Measurements from ENCODE around the gene CSNK1G2. TPM values are rescaled to one million over a fixed set of nuclear protein-coding genes. Genes with fewer than 3 reads are reported as not detected.

The CSNK1G2 gene
- polyA plus RNA-seq, 10 donors, result 27.5 to 50.2 (median 36.4) TPM

DNA sequence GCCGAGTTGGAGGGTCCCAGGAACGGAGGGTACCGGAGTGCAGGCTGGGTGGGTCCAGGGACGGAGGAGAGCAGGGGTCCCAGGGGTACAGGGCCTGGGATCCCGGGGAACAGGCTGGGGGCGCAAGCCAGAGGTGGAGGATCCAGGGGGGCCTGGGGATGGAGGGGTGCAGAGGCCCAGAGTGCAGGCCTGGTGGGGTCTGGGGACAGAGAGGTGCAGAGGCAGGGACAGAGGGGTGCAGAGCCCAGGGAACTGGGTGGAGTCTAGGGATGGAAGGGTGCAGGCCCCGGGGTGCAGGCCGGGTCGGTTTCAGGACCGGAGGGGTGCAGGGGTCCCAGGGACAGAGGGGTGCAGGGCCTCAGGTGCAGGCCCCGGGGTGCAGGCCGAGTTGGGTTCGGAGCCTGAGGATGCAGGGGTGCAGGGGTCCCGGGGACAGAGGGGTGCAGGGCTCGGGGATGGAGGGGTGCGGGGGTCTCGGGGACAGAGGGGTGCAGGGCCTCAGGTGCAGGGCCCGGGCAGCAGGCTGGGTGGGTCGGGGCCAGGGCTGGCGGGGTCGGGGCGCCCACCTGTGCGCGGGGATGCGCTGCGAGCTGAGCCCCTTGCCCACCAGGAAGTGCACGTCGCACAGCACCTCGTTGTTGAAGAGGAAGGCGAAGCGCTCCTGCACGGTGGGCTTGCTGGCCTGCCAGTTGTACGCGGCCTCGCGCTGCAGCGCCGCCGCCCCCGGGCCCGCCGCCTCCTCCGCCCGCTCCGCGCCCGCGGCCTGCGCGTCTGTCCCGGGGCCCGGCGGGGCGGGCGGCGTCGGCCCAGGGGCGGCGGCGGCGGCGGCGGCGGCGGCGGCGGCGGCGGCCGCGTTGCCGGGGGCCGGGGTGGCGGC, 74.0 kb downstream of the CSNK1G2 start:
- DNase-seq, result no peak

DNA sequence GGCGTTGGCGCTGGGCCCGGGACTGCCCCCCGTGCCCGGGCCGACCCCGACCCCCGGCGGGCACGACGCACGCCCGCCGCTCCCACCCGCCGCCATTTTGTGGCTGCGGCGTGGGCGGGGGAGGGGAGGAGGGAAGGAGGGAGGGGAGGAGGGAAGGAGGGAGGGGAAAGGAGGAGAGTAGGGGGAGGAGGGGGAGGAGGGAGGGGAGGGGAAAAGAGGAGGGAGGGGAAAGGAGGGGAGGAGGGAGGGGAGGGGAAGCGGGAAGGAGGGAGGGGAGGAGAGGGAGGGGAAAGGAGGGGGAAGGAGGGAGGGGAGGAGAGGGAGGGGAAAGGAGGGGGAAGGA, 74.6 kb downstream of the CSNK1G2 start, which contains the start of gene BTBD2:
Gene BTBD2, minus strand, starts transcription at position 107 of the 343 bp plus-strand sequence. Its CDS starts 11 bp downstream, at position 96.
- peak; percentile 65 to 85 (median 78) for DNase-seq

DNA sequence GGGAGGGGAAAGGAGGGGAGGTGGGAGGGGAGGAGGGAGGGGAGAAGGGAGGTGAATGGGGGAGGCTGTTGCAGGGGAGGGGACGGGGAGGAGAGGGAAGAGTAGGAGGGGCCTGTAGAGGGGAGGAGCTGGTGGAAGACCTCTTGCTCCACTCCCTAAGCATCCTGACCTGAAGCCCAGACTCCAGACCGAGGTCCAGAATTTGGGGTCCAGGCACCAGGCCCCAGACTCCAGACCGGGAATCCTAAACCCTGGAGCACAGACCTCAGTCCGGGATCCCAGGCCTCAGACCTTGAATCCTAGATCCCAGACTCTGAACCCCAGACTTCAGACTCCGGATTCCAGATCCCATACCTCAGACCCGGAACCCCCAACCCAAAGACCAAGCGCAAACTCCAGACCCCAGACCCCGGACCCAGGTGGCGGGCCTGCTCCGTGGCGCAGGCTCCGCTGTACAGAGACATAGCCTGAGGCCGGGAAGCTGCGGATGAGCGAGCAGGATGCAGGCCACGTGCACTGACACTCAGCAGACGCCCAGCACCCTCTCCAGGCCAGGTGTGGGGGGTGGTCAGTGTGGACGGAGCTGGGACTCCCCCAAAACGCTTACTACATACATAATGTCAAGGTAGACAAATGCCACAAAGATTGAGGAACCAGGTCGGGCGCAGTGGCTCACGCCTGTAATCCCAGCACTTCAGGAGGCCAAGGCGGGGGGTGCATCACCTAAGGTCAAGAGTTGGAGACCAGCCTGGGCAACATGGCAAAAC, 75.3 kb downstream of the CSNK1G2 start:
- peak; percentile 67 to 86 (median 80) for DNase-seq

DNA sequence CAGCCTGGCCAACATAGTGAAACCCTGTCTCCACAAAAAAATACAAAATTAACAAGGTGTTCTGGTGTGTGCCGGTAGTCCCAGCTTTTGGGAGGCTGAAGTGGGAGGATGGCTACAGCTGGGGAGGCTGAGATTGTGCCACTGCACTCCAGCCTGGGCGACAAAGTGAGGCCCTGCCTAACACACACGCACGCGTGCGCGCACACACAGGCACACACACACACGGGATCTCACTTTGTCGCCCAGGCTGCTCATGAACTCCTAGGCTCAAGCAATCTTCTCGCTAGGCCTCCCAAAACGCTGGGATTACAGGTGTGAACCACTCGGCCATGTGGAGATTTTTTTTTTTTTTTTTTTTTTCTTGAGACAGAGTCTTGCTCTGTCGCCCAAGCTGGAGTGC, 77.8 kb downstream of the CSNK1G2 start:
- DNase-seq, result no peak

DNA sequence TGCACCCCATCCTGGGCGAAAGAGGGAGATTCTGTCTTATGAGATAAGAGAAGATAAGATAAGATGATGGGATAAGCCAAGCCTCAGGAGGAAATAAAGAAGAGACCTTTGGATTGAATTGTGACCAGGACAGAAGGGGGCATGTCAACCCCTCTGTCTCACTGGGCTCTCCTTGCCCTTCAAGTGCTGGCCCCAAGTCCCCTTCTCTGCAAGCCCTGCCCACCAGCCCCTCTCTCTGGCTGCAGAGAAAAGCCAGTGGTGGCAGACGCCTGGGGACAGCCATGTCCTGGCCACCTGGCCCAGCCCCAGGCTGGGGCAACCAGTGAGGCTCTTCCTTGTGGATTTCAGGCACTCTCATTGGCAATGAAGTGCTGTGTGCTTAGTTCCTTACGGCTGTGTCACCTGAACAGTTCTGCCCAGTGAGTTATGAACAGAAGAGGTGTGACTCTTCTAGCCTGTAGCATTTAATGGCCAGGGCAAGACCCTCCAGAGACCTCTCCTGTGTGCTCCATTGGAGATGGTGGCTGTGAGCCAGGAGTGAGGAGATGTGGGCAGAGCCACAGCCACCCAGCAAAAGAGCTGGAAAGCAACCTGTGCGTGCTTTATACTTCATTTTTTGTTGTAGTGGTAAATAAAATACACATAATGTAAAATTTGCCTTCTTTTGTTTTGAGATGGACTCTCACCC, 80.6 kb downstream of the CSNK1G2 start:
- DNase-seq, result no peak

DNA sequence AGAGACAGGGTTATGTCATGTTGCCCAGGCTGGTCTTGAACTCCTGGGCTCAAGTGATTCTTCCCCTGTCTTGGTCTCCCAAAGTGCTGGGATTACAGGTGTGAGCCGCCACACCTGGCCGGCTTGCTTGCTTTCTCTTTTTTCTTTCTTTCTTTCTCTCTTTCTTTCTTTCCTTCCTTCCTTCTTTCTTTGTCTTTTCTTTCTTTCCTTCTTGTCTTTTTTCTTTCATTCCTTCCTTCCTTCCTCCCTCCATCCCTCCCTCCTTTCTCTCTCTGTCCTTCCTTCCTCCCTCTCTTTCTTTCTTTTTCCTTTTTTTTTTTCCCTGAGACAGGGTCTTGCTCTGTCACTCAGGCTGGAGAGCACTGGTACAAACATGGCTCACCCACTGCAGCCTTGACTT, 81.3 kb downstream of the CSNK1G2 start:
- no peak for DNase-seq

DNA sequence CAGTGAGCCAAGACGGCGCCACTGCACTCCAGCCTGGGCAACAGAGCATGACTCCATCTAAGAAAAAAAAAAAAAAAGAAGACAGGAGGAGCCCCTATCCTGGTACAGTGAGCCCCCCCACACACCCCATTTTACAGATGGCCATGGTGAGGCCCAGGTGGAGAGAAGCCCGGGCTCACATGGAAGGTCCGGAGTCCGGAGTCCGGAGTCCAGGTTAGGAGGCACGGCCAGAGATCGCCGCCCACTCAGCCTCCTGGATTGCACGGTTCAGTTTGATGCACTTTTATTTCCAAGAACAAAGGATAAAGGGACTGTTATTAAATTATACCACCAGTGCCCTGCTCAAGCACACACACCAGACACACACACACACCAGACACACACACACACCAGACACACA, 85.8 kb downstream of the CSNK1G2 start:
- no peak for DNase-seq

DNA sequence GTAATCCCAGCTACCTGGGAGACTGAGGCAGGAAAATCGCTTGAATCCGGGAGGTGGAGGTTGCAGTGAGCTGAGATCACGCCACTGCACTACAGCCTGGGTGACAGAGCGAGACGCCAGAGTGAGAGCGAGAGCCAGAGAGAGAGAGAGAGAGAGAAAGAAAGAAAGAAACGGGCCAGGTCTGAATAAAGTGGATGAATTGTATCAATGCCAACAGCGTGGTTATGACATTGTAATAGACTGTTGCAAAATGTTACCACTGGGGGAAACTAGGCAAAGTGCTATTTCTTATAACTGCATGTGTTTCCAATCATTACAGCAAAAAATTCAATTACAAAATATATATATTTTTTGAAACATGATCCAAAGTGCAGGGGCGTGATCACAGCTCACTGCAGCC, 86.4 kb downstream of the CSNK1G2 start:
- DNase-seq, result peak; percentile 51 to 79 (median 65)

Other genes with a start within 250 kb of the CSNK1G2 start
- under 1 TPM in 3 of 10 donors, not detected in 7; 0.03 TPM for gene ONECUT3, start 187.7 kb upstream of the CSNK1G2 start, polyA plus RNA-seq (ENCODE audit: insufficient read length in 10 of 10)
- under 1 TPM; 0.51 to 0.80 (median 0.70) TPM for gene ATP8B3, start 128.9 kb upstream of the CSNK1G2 start, polyA plus RNA-seq (ENCODE audit: insufficient read length in 10 of 10)
- gene REXO1, start 92.7 kb upstream of the CSNK1G2 start, polyA plus RNA-seq (ENCODE audit: insufficient read length in 10 of 10), result 10 to 100 TPM; 16.1 to 27.6 (median 23.0) TPM
- 10 to 100 TPM in 4 of 10 donors, 1 to 10 TPM in 6; 5.6 to 13.2 (median 8.5) TPM for gene KLF16, start 77.6 kb upstream of the CSNK1G2 start, polyA plus RNA-seq (ENCODE audit: insufficient read length in 10 of 10)
- 10 to 100 TPM; 37.7 to 69.5 (median 43.3) TPM for gene ABHD17A, start 55.7 kb upstream of the CSNK1G2 start, polyA plus RNA-seq (ENCODE audit: insufficient read length in 10 of 10)
- 1 to 10 TPM; 1.0 to 2.5 (median 1.9) TPM for gene ADAT3, start 35.8 kb upstream of the CSNK1G2 start, polyA plus RNA-seq (ENCODE audit: insufficient read length in 10 of 10)
- gene SCAMP4, start 35.8 kb upstream of the CSNK1G2 start, polyA plus RNA-seq (ENCODE audit: insufficient read length in 10 of 10), result 10 to 100 TPM; 21.0 to 34.3 (median 27.3) TPM
- 10 to 100 TPM; 49.9 to 89.7 (median 65.0) TPM for gene BTBD2, start 74.5 kb downstream of the CSNK1G2 start, polyA plus RNA-seq (ENCODE audit: insufficient read length in 10 of 10)
- gene MKNK2, start 110.1 kb downstream of the CSNK1G2 start, polyA plus RNA-seq (ENCODE audit: insufficient read length in 10 of 10), result 10 to 100 TPM; 59.6 to 92.7 (median 76.8) TPM
- gene MOB3A, start 155.2 kb downstream of the CSNK1G2 start, polyA plus RNA-seq (ENCODE audit: insufficient read length in 10 of 10), result 10 to 100 TPM; 13.5 to 19.9 (median 15.6) TPM
- gene IZUMO4, start 155.7 kb downstream of the CSNK1G2 start, polyA plus RNA-seq (ENCODE audit: insufficient read length in 10 of 10), result 1 to 10 TPM; 1.1 to 3.9 (median 1.7) TPM
- gene AP3D1, start 210.4 kb downstream of the CSNK1G2 start, polyA plus RNA-seq (ENCODE audit: insufficient read length in 10 of 10), result 10 to 100 TPM; 52.0 to 77.1 (median 62.3) TPM
- gene DOT1L, start 222.8 kb downstream of the CSNK1G2 start, polyA plus RNA-seq (ENCODE audit: insufficient read length in 10 of 10), result 10 to 100 TPM; 17.3 to 22.6 (median 20.4) TPM

Data from muscle of back (tissue), 11 donors.